CD4-positive, alpha-beta T cell treated with Interleukin-15 for 1 hour (primary cell): Measurements from ENCODE around the gene SIRPA.

Experiments used
- DNase-seq: peaks from one replicate; pipeline ENCODE4 v3.0.0-alpha.2; 2020

Gene SIRPA

DNA sequence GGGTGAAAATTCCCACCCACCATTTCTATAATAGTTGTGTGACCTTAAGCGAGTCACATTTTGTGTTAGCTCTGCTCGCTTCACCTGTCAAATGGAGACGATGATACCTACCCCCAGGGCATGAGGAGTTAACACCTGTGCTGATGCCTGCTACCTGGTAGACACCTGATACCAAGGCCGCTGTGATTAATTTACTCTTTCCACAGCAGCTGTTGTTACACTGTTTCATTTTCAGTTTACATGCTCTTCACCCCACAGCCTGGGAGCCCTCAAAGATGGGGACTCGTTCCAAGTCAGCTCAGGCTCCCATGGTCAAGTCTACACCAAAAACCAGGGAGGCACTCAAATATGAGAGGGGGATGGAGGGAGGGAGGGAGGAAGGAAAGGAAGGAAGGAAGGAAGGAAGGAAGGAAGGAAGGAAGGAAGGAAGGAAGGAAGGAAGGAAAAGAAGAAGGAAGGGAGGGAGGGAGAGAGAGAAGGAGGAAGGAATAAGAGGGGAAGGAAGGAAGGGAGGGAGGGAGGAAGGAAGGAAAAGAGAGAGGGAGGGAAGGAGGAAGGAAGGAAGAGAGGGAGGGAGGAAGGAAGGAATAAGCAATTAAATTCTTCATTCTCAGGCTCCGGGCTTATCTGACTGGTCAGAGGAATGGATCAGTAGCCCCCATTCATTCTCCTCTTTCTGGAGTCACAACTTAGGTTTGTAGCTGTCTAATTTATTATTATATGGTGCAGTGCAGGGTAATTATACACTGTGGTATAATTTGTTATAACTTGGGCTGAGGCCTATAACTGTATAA lies 57.7 kb downstream of the SIRPA start:
- no peak for DNase-seq

GRCh38 chr20:1953621-1954020 lies 58.4 kb downstream of the SIRPA start:
- no peak for DNase-seq

GRCh38 chr20:1955217-1955616 lies 60.0 kb downstream of the SIRPA start:
- no peak for DNase-seq

GRCh38 chr20:1958426-1958825 lies 63.2 kb downstream of the SIRPA start:
- DNase-seq: no peak

GRCh38 chr20:1959156-1959555 lies 63.9 kb downstream of the SIRPA start:
- DNase-seq: no peak

DNA sequence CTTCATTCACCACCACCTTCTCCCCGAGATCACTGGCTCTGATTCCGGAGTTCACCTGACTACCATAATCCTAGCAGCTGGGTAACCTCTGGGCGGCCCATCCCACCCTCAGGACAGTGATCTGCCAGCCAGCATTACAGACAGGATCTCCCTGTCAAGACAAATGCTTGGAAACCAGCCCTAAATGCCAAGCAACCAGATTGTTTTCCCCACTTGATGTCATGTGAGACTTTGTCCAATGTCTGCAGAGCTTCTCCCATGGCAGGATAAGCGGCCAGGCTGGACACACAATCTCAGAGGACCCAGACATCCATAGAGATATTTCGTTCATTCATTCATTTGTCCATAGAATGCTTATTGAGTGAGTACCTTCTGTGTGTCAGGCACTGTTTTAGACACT lies 66.2 kb downstream of the SIRPA start:
- DNase-seq: no peak

- no peak for DNase-seq
These were observed 68.9 kb downstream of the SIRPA start for GRCh38 chr20:1964061-1964460.

- DNase-seq: no peak
These were observed 69.6 kb downstream of the SIRPA start for GRCh38 chr20:1964659-1965405.

DNA sequence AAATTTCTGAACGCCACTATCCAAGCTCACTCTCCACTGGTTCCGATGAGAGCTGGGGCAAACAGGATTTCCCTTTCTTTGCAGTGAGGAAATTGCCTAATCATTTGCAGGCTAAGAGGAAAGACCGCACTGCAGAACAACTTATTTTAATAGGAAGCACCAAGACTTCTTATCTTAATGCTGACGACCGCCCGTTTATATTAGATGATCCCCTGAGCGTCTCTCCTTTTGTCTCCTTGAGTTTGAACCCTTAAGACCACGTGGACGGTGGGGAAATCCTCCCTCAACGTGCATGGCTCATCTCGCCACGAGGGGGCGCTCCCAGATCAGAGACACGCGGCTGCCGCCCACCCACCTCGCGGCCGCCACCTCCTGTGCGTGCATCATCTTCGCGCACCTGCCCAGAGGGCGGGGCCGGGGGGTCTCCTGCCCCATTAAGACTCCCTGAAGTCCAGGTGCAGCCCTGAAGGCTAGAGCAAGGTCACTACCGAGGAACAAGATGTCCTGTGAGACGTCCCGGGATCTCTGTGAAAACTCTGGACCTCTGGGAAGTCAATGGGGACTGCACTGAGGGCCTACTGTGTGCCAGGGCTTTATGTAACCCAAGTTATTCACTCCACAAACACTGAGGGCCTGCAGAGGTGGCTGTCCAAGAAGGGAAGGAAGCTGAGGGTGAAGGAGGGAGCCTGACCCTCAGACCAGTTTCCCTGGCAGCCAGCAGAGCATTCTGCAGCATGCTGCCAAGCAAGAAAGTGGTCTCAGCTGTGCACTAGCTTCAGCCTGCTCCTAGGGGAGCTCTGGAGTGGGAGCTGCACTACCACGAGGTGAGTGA lies 70.5 kb downstream of the SIRPA start:
- peak; percentile 65 for DNase-seq

- DNase-seq: no peak
These were observed 73.8 kb downstream of the SIRPA start for GRCh38 chr20:1968964-1969363.

- DNase-seq: no peak
These were observed 76.8 kb downstream of the SIRPA start for GRCh38 chr20:1971893-1972586.

DNA sequence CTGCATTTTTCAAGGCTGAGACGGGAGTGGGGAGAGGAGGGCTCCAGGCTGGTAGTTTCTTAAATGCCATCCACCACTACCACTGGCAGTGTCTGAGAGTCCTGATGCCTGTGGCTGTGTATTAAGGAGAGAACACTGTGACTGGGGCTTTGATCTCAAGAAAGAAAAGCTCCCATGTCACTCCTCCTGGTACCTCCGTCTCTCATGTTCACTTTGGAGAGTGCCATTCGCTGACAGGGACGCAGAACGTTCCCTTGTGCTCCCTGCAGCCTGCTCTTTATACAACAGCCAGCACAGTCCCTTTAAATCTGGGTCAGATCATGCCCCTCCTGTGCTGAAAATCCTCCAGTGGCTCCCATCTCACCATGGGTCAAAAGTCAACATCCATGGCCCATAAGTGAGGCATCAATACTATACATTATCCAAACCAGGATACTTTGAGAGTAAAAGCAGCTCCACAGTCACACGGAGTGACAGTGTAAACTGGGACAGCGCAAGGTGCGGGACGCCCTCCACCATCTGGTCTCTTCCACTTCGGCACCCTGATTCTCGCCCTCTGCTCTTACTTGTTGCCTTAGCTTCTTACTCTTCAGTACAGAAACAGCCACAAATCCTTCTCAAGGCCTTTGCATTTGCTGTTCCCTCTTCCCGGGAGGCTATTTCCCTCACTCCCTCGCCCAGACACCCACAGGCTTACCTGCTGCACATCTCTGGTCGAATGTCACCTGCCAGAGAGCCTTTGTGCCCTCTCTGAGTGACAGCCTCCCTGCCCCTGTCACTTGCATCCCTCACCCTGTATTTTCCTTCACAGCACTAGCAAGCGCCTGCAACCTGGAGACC lies 78.6 kb downstream of the SIRPA start:
- DNase-seq: no peak

- DNase-seq: no peak
These were observed 80.1 kb downstream of the SIRPA start for GRCh38 chr20:1975291-1975690.

GRCh38 chr20:1979106-1979778 lies 84.0 kb downstream of the SIRPA start:
- no peak for DNase-seq

DNA sequence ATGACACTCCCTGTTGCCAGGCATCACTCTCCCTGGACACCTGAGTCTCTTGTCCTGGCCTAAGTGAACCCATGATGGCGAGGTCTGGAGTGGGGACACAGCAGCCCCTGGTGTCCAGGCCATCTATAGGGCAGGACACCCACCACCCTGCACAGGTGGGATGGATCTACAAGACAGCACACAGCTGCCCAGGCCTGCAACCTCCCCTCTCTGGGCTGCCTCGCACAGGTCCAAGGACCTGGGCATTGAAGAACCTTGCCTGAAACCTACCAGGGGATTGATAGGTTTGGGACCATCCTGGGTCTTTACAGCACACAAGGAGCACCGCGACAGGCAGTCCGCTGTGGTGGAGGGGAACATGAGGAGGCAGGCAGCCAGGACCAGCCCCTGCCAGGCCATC lies 87.5 kb downstream of the SIRPA start:
- no peak for DNase-seq

GRCh38 chr20:1983301-1983700 lies 88.1 kb downstream of the SIRPA start:
- no peak for DNase-seq

GRCh38 chr20:1987826-1988225 lies 92.6 kb downstream of the SIRPA start:
- no peak for DNase-seq
